Measurements from ENCODE around the gene ANKRD13D.

ANKRD13D gene

GRCh38 chr11:67275606-67276409 is 13.3 kb upstream of the ANKRD13D start:
- DNase-seq, result no peak

GRCh38 chr11:67276781-67277230 is 12.3 kb upstream of the ANKRD13D start:
- peak; percentile 75 for DNase-seq

- DNase-seq, result peak; percentile 94
Measured at GRCh38 chr11:67277231-67277961, 11.7 kb upstream of the ANKRD13D start.

- no peak for DNase-seq
Measured at GRCh38 chr11:67278135-67278938, 10.8 kb upstream of the ANKRD13D start.

- no peak for DNase-seq
Measured at GRCh38 chr11:67278939-67279588, 10.0 kb upstream of the ANKRD13D start.

- DNase-seq, result no peak
Measured at GRCh38 chr11:67279589-67280340, 9.3 kb upstream of the ANKRD13D start.

- DNase-seq, result no peak
Measured at GRCh38 chr11:67280341-67280787, 8.7 kb upstream of the ANKRD13D start.

GRCh38 chr11:67280788-67281551 is 8.1 kb upstream of the ANKRD13D start:
- no peak for DNase-seq

GRCh38 chr11:67281552-67282150 is 7.5 kb upstream of the ANKRD13D start:
- DNase-seq, result no peak

GRCh38 chr11:67282155-67282875 is 6.8 kb upstream of the ANKRD13D start:
- no peak for DNase-seq

- no peak for DNase-seq
Measured at GRCh38 chr11:67282876-67283371, 6.2 kb upstream of the ANKRD13D start.

GRCh38 chr11:67283481-67283963 is 5.6 kb upstream of the ANKRD13D start:
- DNase-seq, result no peak

- no peak for DNase-seq
Measured at GRCh38 chr11:67284811-67285540, 4.1 kb upstream of the ANKRD13D start.

GRCh38 chr11:67285541-67286498 is 3.3 kb upstream of the ANKRD13D start:
- no peak for DNase-seq

- no peak for DNase-seq
Measured at GRCh38 chr11:67286621-67287333, 2.3 kb upstream of the ANKRD13D start.

GRCh38 chr11:67287355-67288197 is 1.5 kb upstream of the ANKRD13D start:
- no peak for DNase-seq
